Large intestine (tissue), 3 donors: ENCODE measurements around the gene S100PBP. TPM values are rescaled to one million over a fixed set of nuclear protein-coding genes. Genes with fewer than 3 reads are reported as not detected.

Source experiments
- DNase-seq, 2 donors: peaks; one replicate each; pipeline versions ENCODE4 v3.0.0 to v3.0.0-alpha.2; 2013
- H3K27ac ChIP-seq: one replicate; pipeline ENCODE4 v1.5.1; 2013; ENCODE audit warnings: low read length
- H3K27me3 ChIP-seq: 2 replicates; pipeline ENCODE4 v1.6.1; 2013; ENCODE audit warnings: low read length; ENCODE audit not compliant: control insufficient read depth, insufficient read depth
- H3K36me3 ChIP-seq: 2 replicates; pipeline ENCODE4 v1.6.1; 2013; ENCODE audit warnings: low read length; ENCODE audit not compliant: control insufficient read depth, insufficient read depth
- H3K4me1 ChIP-seq: one replicate; pipeline ENCODE4 v1.6.1; 2013; ENCODE audit warnings: low read length; ENCODE audit not compliant: control insufficient read depth, insufficient read depth
- H3K4me3 ChIP-seq: one replicate; pipeline ENCODE4 v1.5.1; 2013; ENCODE audit warnings: low read length
- H3K9me3 ChIP-seq: one replicate; pipeline ENCODE4 v1.6.1; 2013; ENCODE audit warnings: mild to moderate bottlenecking, low read depth, low read length, moderate library complexity; ENCODE audit not compliant: control insufficient read depth
- WGBS: methylation state at CpG from one replicate; pipeline ENCODE4 v1.1.5; 2013; ENCODE audit warnings: low lambda C conversion rate; ENCODE audit not compliant: insufficient coverage; 5-methylcytosine and 5-hydroxymethylcytosine counted together
- polyA plus RNA-seq: library from polyadenylated mRNA; unstranded; fragments of 120-200 nt; gene quantifications from one replicate; pipeline ENCODE4 v1.2.1, GENCODE V29; 2013

S100PBP gene
- polyA plus RNA-seq, 1 donor, result 27.5 TPM

- H3K4me1 ChIP-seq, result no peaks in the 10 kb centered on the region
- H3K27me3 ChIP-seq, result peaks cover 2% of the 10 kb centered on the region
- no CpG with 5 or more reads among the region's 6 CpGs for WGBS
Measured at GRCh38 chr1:32878183-32878582, 60.7 kb downstream of the S100PBP start.

GRCh38 chr1:32878637-32879041 is 61.2 kb downstream of the S100PBP start:
- H3K27me3 ChIP-seq, result peaks cover 3% of the 10 kb centered on the region
- H3K4me1 ChIP-seq, result no peaks in the 10 kb centered on the region
- H3K27ac ChIP-seq, result no peak overlapping the region
- no peak overlapping the region for H3K4me3 ChIP-seq
- DNase-seq, result no peak
- no CpG with 5 or more reads among the region's 5 CpGs for WGBS
- H3K36me3 ChIP-seq, result no peaks in the 10 kb centered on the region
- no peaks in the 10 kb centered on the region for H3K9me3 ChIP-seq

More at GRCh38 chr1:32878183-32878582, 60.7 kb downstream of the S100PBP start:
- Histone ChIP-seq H3K9me3 (no peaks in the 10 kb centered on the region), H3K27ac (no peak overlapping the region), H3K4me3 (no peak overlapping the region), H3K36me3 (no peaks in the 10 kb centered on the region)
- no peak for DNase-seq

GRCh38 chr1:32881291-32881690 is 63.8 kb downstream of the S100PBP start:
- Histone ChIP-seq H3K4me1 (no peaks in the 10 kb centered on the region), H3K36me3 (no peaks in the 10 kb centered on the region), H3K27me3 (peaks cover 26% of the 10 kb centered on the region), H3K9me3 (no peaks in the 10 kb centered on the region), H3K27ac (no peak overlapping the region), H3K4me3 (no peak overlapping the region)
- WGBS, result no CpG with 5 or more reads among the region's 5 CpGs
- DNase-seq, result no peak

- Histone ChIP-seq H3K4me1 (no peaks in the 10 kb centered on the region), H3K27ac (no peak overlapping the region), H3K4me3 (no peak overlapping the region), H3K27me3 (peaks cover 34% of the 10 kb centered on the region), H3K9me3 (no peaks in the 10 kb centered on the region), H3K36me3 (no peaks in the 10 kb centered on the region)
- WGBS, result no CpG with 5 or more reads among the region's 22 CpGs
- no peak for DNase-seq
Measured at GRCh38 chr1:32881871-32882850, 64.7 kb downstream of the S100PBP start.

- DNase-seq, result peak in 1 of 2 donors; percentile 27
- Histone ChIP-seq H3K36me3 (no peaks in the 10 kb centered on the region), H3K4me3 (no peak overlapping the region), H3K4me1 (no peaks in the 10 kb centered on the region), H3K27ac (no peak overlapping the region), H3K27me3 (peaks cover 44% of the 10 kb centered on the region), H3K9me3 (no peaks in the 10 kb centered on the region)
- 80% methylated on average over 1 of the region's 7 CpGs for WGBS
Measured at GRCh38 chr1:32883338-32884031, 66.0 kb downstream of the S100PBP start.

- DNase-seq, result no peak
- no peak overlapping the region for H3K4me3 ChIP-seq
- H3K27me3 ChIP-seq, result peaks cover 45% of the 10 kb centered on the region
- no CpG with 5 or more reads among the region's 4 CpGs for WGBS
- H3K27ac ChIP-seq, result no peak overlapping the region
- no peaks in the 10 kb centered on the region for H3K4me1 ChIP-seq
- H3K36me3 ChIP-seq, result no peaks in the 10 kb centered on the region
- H3K9me3 ChIP-seq, result no peaks in the 10 kb centered on the region
Measured at GRCh38 chr1:32884032-32884372, 66.5 kb downstream of the S100PBP start.

- no peak overlapping the region for H3K4me3 ChIP-seq
- H3K27me3 ChIP-seq, result peaks cover 45% of the 10 kb centered on the region
- H3K9me3 ChIP-seq, result no peaks in the 10 kb centered on the region
- no peaks in the 10 kb centered on the region for H3K36me3 ChIP-seq
- no peaks in the 10 kb centered on the region for H3K4me1 ChIP-seq
- no peak overlapping the region for H3K27ac ChIP-seq
- DNase-seq, result no peak
- WGBS, result no CpG with 5 or more reads among the region's 12 CpGs
Measured at GRCh38 chr1:32884726-32885125, 67.3 kb downstream of the S100PBP start.

- no peaks in the 10 kb centered on the region for H3K36me3 ChIP-seq
- H3K4me1 ChIP-seq, result no peaks in the 10 kb centered on the region
- DNase-seq, result no peak
- H3K27ac ChIP-seq, result no peak overlapping the region
- no peaks in the 10 kb centered on the region for H3K9me3 ChIP-seq
- no CpG with 5 or more reads among the region's 8 CpGs for WGBS
- H3K4me3 ChIP-seq, result no peak overlapping the region
- H3K27me3 ChIP-seq, result peaks cover 51% of the 10 kb centered on the region
Measured at GRCh38 chr1:32885676-32886003, 68.2 kb downstream of the S100PBP start.

GRCh38 chr1:32886004-32886827 is 68.8 kb downstream of the S100PBP start, which contains the start of gene HPCA:
TSS of gene HPCA (plus strand) at chr1:32886491. CDS start at chr1:32888899, 2,408 bp downstream.
- no peaks in the 10 kb centered on the region for H3K9me3 ChIP-seq
- WGBS, result no CpG with 5 or more reads among the region's 79 CpGs
- H3K4me1 ChIP-seq, result no peaks in the 10 kb centered on the region
- H3K27me3 ChIP-seq, result peaks cover 55% of the 10 kb centered on the region
- no peaks in the 10 kb centered on the region for H3K36me3 ChIP-seq
- no peak within 1 kb of the TSS for H3K4me3 ChIP-seq
- peak; percentile 51 to 65 for DNase-seq
- H3K27ac ChIP-seq, result no peak within 1 kb of the TSS

- H3K9me3 ChIP-seq, result no peaks in the 10 kb centered on the region
- no peak overlapping the region for H3K4me3 ChIP-seq
- no peaks in the 10 kb centered on the region for H3K4me1 ChIP-seq
- WGBS, result 80% methylated on average over 1 of the region's 19 CpGs
- DNase-seq, result no peak
- H3K27ac ChIP-seq, result no peak overlapping the region
- peaks cover 61% of the 10 kb centered on the region for H3K27me3 ChIP-seq
- H3K36me3 ChIP-seq, result no peaks in the 10 kb centered on the region
Measured at GRCh38 chr1:32886828-32887414, 69.5 kb downstream of the S100PBP start.
